Esophagus muscularis mucosa (tissue), 4 donors: ENCODE data around the gene MARCHF9.

Source experiments
- EP300 ChIP-seq: sonication (generic); formaldehyde crosslinking; IDR thresholded peaks from one replicate; pipeline ENCODE4 v1.6.1; 2017; ENCODE audit warnings: antibody characterized with exemption
- POLR2A ChIP-seq: fragments of 450-650 bp; IDR thresholded peaks from one replicate; pipeline ENCODE4 v1.6.1; 2017; ENCODE audit warnings: antibody characterized with exemption, moderate library complexity, mild to moderate bottlenecking, low read depth
- TF ChIP-seq, protein P1 (sequence below), 3 experiments: fragments of 200-600 bp in 2 of 3; fragments of 450-650 bp in 1 of 3; sonication (generic) in 2 of 3; IDR thresholded peaks; one replicate each; pipeline ENCODE4 v1.5.1; 2017 to 2019; ENCODE audit warnings: antibody characterized with exemption in 3 of 3, mild to moderate bottlenecking in 2 of 3, moderate library complexity in 1 of 3

DNA sequence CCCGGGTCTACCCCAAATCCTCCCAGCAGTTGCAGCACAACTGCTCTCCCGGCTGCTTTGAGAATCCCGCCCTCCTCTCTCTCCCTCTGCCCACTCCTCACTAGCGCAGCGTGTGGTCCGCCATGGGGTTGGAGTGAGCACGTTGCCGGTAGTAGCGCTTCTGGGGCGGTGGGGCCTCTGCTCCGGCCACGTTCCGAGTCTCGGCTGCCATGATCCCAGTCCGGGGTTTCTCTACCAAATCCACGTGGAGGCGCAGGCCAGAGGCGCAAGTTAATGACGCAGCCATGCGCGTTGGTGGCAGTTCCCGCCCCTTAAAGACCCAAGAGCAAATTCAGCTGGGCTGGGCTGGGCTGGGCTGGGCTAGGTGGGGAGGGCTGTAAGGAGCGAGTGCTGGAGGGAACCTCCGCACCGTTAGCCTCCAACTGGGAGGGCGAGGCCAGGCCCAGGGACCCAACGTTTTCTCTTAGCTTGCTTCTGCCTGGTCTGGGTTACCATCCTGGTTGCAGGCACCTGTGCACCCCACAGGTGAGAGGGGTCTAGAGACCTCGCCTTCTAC, 17.0 kb downstream of the MARCHF9 start, which contains the start of gene METTL1:
- TF ChIP-seq EP300, result no peak
- TF ChIP-seq, protein P1, sequence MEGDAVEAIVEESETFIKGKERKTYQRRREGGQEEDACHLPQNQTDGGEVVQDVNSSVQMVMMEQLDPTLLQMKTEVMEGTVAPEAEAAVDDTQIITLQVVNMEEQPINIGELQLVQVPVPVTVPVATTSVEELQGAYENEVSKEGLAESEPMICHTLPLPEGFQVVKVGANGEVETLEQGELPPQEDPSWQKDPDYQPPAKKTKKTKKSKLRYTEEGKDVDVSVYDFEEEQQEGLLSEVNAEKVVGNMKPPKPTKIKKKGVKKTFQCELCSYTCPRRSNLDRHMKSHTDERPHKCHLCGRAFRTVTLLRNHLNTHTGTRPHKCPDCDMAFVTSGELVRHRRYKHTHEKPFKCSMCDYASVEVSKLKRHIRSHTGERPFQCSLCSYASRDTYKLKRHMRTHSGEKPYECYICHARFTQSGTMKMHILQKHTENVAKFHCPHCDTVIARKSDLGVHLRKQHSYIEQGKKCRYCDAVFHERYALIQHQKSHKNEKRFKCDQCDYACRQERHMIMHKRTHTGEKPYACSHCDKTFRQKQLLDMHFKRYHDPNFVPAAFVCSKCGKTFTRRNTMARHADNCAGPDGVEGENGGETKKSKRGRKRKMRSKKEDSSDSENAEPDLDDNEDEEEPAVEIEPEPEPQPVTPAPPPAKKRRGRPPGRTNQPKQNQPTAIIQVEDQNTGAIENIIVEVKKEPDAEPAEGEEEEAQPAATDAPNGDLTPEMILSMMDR (IDR thresholded peaks at IDR 0.05), result peak in 1 of 3 experiments; percentile 42
- no peak for TF ChIP-seq POLR2A
